Measurements from ENCODE around the gene STING1. TPM values are rescaled to one million over a fixed set of nuclear protein-coding genes. Genes with fewer than 3 reads are reported as not detected.

The STING1 gene
- total and polyA plus RNA-seq, 10 of the 15 experiments (the other 5 are each of a cell fraction or from before 2014, with no cell fraction given): 10.1 to 56.1 (median 41.0) TPM

DNA sequence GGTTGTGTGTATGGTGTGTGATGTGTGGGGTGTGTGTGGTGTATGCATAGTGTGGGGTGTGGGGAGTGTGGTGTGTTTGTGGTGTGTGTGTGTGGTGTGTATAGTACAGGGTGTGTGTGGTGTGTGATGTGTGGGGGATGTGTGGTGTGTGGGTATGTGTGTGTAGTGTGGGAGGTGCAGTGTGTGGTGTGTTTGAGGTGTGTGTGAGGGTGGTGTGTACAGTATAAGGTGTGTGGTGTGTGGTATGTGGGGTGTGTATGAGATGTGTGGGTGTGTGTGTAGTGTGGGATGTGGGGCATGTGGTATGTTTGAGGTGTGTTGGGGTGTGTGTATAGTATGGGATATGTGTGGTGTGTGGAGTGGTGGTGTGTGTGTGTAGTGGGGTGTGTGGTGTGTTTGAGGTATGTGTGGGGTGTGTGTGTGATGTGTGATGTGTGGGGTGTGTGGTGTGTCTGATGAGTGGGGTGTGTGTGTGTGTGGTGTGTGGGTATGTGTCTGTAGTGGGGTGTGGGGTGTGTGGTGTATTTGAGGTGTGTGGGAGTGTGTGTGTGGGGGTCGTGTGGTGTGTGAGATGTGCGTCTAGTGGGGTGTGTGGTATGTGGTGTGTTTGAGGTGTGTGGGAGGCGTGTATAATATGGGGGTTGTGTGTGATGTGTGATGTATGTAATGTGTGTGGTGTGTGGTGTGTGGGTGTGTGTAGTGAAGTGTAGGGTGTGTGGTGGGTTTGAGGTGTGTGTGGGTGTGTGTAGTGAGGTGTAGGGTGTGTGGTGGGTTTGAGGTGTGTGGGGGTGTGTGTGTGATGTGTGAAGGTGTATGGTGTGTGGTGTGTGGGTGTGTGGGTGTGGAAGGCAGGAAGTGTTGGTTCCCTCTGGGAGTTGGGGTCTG lies 28.6 kb downstream of the STING1 start (continued):
- TF ChIP-seq CUX1 (IDR thresholded peaks at IDR 0.05; ENCODE audit: insufficient replicate concordance, low read depth, low read length) (no peak), ZNF622 (IDR thresholded peaks at IDR 0.05) (no peak), ZSCAN29 (IDR thresholded peaks at IDR 0.05) (no peak), EP300 (IDR thresholded peaks at IDR 0.05; ENCODE audit: borderline replicate concordance in 1 of 2, control insufficient read depth in 1 of 2, low read depth in 2 of 2, low read length in 2 of 2) (peak in 1 of 2 experiments; percentile 30; a peak in 1 of 4 replicates), PKNOX1 (IDR thresholded peaks at IDR 0.05) (no peak; the same call in 1 of the 2 replicates), ZNF217 (IDR thresholded peaks at IDR 0.05) (peak; percentile 91), IRF5 (IDR thresholded peaks at IDR 0.05; ENCODE audit: borderline replicate concordance) (peak; percentile 57; the same call in 1 of the 2 replicates), BCL11A (IDR thresholded peaks at IDR 0.05; ENCODE audit: low read depth, low read length) (peak; percentile 80), EZH2 (IDR thresholded peaks at IDR 0.05; ENCODE audit: borderline replicate concordance, control insufficient read depth, low read depth, low read length) (no peak), NR2F1 (conservative IDR thresholded peaks at IDR 0.05) (peak; percentile 51)
- TF ChIP-seq, protein P1, sequence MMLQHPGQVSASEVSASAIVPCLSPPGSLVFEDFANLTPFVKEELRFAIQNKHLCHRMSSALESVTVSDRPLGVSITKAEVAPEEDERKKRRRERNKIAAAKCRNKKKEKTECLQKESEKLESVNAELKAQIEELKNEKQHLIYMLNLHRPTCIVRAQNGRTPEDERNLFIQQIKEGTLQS (IDR thresholded peaks at IDR 0.05; ENCODE audit: borderline replicate concordance, extremely low read depth, low read depth, low read length): no peak
- TF ChIP-seq, protein P2, sequence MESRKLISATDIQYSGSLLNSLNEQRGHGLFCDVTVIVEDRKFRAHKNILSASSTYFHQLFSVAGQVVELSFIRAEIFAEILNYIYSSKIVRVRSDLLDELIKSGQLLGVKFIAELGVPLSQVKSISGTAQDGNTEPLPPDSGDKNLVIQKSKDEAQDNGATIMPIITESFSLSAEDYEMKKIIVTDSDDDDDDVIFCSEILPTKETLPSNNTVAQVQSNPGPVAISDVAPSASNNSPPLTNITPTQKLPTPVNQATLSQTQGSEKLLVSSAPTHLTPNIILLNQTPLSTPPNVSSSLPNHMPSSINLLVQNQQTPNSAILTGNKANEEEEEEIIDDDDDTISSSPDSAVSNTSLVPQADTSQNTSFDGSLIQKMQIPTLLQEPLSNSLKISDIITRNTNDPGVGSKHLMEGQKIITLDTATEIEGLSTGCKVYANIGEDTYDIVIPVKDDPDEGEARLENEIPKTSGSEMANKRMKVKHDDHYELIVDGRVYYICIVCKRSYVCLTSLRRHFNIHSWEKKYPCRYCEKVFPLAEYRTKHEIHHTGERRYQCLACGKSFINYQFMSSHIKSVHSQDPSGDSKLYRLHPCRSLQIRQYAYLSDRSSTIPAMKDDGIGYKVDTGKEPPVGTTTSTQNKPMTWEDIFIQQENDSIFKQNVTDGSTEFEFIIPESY (IDR thresholded peaks at IDR 0.05): no peak
- TF ChIP-seq, protein P3, sequence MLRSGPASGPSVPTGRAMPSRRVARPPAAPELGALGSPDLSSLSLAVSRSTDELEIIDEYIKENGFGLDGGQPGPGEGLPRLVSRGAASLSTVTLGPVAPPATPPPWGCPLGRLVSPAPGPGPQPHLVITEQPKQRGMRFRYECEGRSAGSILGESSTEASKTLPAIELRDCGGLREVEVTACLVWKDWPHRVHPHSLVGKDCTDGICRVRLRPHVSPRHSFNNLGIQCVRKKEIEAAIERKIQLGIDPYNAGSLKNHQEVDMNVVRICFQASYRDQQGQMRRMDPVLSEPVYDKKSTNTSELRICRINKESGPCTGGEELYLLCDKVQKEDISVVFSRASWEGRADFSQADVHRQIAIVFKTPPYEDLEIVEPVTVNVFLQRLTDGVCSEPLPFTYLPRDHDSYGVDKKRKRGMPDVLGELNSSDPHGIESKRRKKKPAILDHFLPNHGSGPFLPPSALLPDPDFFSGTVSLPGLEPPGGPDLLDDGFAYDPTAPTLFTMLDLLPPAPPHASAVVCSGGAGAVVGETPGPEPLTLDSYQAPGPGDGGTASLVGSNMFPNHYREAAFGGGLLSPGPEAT (IDR thresholded peaks at IDR 0.05; ENCODE audit: low read depth): peak; percentile 80

Measured in GM12878 (cell line).